ENCODE data around the gene ANKRD17. TPM values are rescaled to one million over a fixed set of nuclear protein-coding genes. Genes with fewer than 3 reads are reported as not detected.

ANKRD17 gene
- total RNA-seq, 1 donor from 2014 or later: 55.5 TPM

- H3K36me3 ChIP-seq: peaks cover 0 to 36% of the 10 kb centered on the region in 2 donors
- no peak for TF ChIP-seq POLR2AphosphoS5 (IDR thresholded peaks at IDR 0.05; ENCODE audit: insufficient read depth in 1 of 2, low read depth in 1 of 2)
- TF ChIP-seq POLR2A (IDR thresholded peaks at IDR 0.05): no peak
- TF ChIP-seq CTCF (IDR thresholded peaks at IDR 0.05): no peak
- H3K27me3 ChIP-seq: no peaks in the 10 kb centered on the region
- no peaks in the 10 kb centered on the region for H3K4me1 ChIP-seq
- intact Hi-C loops (cut with DNase I): no loop called here
- H3K4me3 ChIP-seq: no peak overlapping the region
- H3K27ac ChIP-seq: no peak overlapping the region
- DNase-seq (ENCODE audit: extremely low spot score in 2 of 2): no peak
- H3K9me3 ChIP-seq: no peaks in the 10 kb centered on the region
These were observed 154.6 kb downstream of the ANKRD17 start for GRCh38 chr4:73103799-73104503.

GRCh38 chr4:73099143-73099542, 159.5 kb downstream of the ANKRD17 start:
- H3K36me3 ChIP-seq: peaks cover 0 to 73% of the 10 kb centered on the region in 2 donors
- TF ChIP-seq POLR2AphosphoS5 (IDR thresholded peaks at IDR 0.05; ENCODE audit: insufficient read depth in 1 of 2, low read depth in 1 of 2) (no peak), CTCF (IDR thresholded peaks at IDR 0.05) (no peak), POLR2A (IDR thresholded peaks at IDR 0.05) (no peak)
- no peak overlapping the region for H3K4me3 ChIP-seq
- intact Hi-C loops (cut with DNase I): no loop called here
- no peaks in the 10 kb centered on the region for H3K4me1 ChIP-seq
- H3K9me3 ChIP-seq: no peaks in the 10 kb centered on the region
- no peak for DNase-seq (ENCODE audit: extremely low spot score in 2 of 2)
- H3K27me3 ChIP-seq: no peaks in the 10 kb centered on the region
- H3K27ac ChIP-seq: no peak overlapping the region

GRCh38 chr4:73098713-73099112, 159.9 kb downstream of the ANKRD17 start:
- DNase-seq (ENCODE audit: extremely low spot score in 2 of 2): no peak
- TF ChIP-seq POLR2A (IDR thresholded peaks at IDR 0.05) (no peak), POLR2AphosphoS5 (IDR thresholded peaks at IDR 0.05; ENCODE audit: insufficient read depth in 1 of 2, low read depth in 1 of 2) (no peak), CTCF (IDR thresholded peaks at IDR 0.05) (no peak)
- no peaks in the 10 kb centered on the region for H3K4me1 ChIP-seq
- no peaks in the 10 kb centered on the region for H3K9me3 ChIP-seq
- no peaks in the 10 kb centered on the region for H3K27me3 ChIP-seq
- no peak overlapping the region for H3K27ac ChIP-seq
- no peak overlapping the region for H3K4me3 ChIP-seq
- intact Hi-C loops (cut with DNase I): no loop called here
- peaks cover 0 to 77% of the 10 kb centered on the region in 2 donors for H3K36me3 ChIP-seq

- Histone ChIP-seq H3K9me3 (no peaks in the 10 kb centered on the region), H3K36me3 (peaks cover 0 to 83% of the 10 kb centered on the region in 2 donors), H3K27me3 (no peaks in the 10 kb centered on the region), H3K27ac (no peak overlapping the region), H3K4me1 (no peaks in the 10 kb centered on the region), H3K4me3 (no peak overlapping the region)
- intact Hi-C loops (cut with DNase I): no loop called here
- no peak for DNase-seq (ENCODE audit: extremely low spot score in 2 of 2)
- TF ChIP-seq POLR2A (IDR thresholded peaks at IDR 0.05) (no peak), POLR2AphosphoS5 (IDR thresholded peaks at IDR 0.05; ENCODE audit: insufficient read depth in 1 of 2, low read depth in 1 of 2) (no peak), CTCF (IDR thresholded peaks at IDR 0.05) (no peak)
These were observed 160.6 kb downstream of the ANKRD17 start for GRCh38 chr4:73098016-73098415.

- no peak for DNase-seq (ENCODE audit: extremely low spot score in 2 of 2)
- intact Hi-C loops (cut with DNase I): no loop called here
- no peak for TF ChIP-seq POLR2AphosphoS5 (IDR thresholded peaks at IDR 0.05; ENCODE audit: insufficient read depth in 1 of 2, low read depth in 1 of 2)
- TF ChIP-seq POLR2A (IDR thresholded peaks at IDR 0.05): no peak
- Histone ChIP-seq H3K36me3 (peaks cover 0 to 68% of the 10 kb centered on the region in 2 donors), H3K9me3 (no peaks in the 10 kb centered on the region), H3K4me3 (no peak overlapping the region), H3K27ac (no peak overlapping the region), H3K27me3 (no peaks in the 10 kb centered on the region), H3K4me1 (peaks cover under 1% of the 10 kb centered on the region)
These were observed 165.7 kb downstream of the ANKRD17 start for GRCh38 chr4:73092868-73093267.

All from vagina (tissue), 2 donors.